Panc1 (cell line): Measurements from ENCODE around the gene TTC39B.

Experiments
- POLR2AphosphoS5 ChIP-seq: IDR thresholded peaks from 2 replicates; pipeline ENCODE4 v1.6.1; 2012; ENCODE audit warnings: mild to moderate bottlenecking, low read depth, low read length, moderate library complexity
- TF ChIP-seq, protein P1 (sequence below): fragments of 450-650 bp; IDR thresholded peaks from 2 replicates; pipeline ENCODE4 v1.5.1; 2017; ENCODE audit warnings: mild to moderate bottlenecking

DNA sequence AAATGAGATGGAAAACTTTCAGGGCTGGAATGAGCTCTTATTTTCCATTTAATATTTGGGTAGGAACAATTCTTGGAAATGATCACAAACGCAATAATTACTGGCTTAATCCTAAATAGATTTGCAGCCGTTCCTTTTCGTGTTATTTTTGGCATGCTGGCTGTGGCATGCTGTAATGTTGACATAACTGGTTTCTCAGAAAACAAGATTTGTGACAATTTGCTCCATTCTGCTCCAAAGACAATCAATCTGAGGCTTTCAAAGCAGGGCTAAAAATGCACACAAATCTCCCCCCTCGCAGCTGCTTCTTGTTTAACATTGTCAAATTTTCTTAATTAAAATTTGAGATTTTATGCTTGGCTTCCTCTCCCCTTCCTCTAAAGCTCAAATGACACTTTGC lies 151.2 kb downstream of the TTC39B start:
- TF ChIP-seq, protein P1, sequence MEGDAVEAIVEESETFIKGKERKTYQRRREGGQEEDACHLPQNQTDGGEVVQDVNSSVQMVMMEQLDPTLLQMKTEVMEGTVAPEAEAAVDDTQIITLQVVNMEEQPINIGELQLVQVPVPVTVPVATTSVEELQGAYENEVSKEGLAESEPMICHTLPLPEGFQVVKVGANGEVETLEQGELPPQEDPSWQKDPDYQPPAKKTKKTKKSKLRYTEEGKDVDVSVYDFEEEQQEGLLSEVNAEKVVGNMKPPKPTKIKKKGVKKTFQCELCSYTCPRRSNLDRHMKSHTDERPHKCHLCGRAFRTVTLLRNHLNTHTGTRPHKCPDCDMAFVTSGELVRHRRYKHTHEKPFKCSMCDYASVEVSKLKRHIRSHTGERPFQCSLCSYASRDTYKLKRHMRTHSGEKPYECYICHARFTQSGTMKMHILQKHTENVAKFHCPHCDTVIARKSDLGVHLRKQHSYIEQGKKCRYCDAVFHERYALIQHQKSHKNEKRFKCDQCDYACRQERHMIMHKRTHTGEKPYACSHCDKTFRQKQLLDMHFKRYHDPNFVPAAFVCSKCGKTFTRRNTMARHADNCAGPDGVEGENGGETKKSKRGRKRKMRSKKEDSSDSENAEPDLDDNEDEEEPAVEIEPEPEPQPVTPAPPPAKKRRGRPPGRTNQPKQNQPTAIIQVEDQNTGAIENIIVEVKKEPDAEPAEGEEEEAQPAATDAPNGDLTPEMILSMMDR, result no peak
- no peak for TF ChIP-seq POLR2AphosphoS5
